H1 (cell line): ENCODE data around the gene TAS2R31. TPM values are rescaled to one million over a fixed set of nuclear protein-coding genes. Genes with fewer than 3 reads are reported as not detected.

ENCODE experiments used
- CTCF ChIA-PET: fragments of 300-600 bp; sonication (Branson Sonifier 250); formaldehyde crosslinking; loops from one replicate; lab custom pipeline; 2021; ENCODE audit not compliant: partially characterized antibody; lab: Charles Lee
- POLR2A ChIA-PET: fragments of 300-600 bp; sonication (Branson Sonifier 250); formaldehyde crosslinking; loops from one replicate; lab custom pipeline; 2021; ENCODE audit warnings: inconsistent platforms; ENCODE audit not compliant: partially characterized antibody; lab: Charles Lee
- DNase-seq, 2 experiments: peaks; one replicate each; pipeline versions ENCODE4 v3.0.0 to v3.0.0-alpha.2; 2010 to 2022; ENCODE audit warnings: low spot score in 2 of 2, low read depth in 1 of 2, mixed read lengths in 1 of 2
- FAIRE-seq: peaks from 2 replicates; lab custom pipeline; 2011; peaks lifted over from hg19 to GRCh38; lab: Jason Lieb, UNC
- H2AFZ ChIP-seq: 2 replicates; pipeline ENCODE4 v1.8.1; 2012; ENCODE audit warnings: low read length, inconsistent platforms
- H2AK5ac ChIP-seq: 2 replicates; pipeline ENCODE4 v1.6.1; 2013; ENCODE audit warnings: low read depth, low read length
- H2BK120ac ChIP-seq: replicated peaks from 2 replicates; pipeline ENCODE3; 2013; ENCODE audit warnings: low read depth, low read length, inconsistent platforms
- H2BK12ac ChIP-seq: 2 replicates; pipeline ENCODE4 v1.6.1; 2013; ENCODE audit warnings: low read depth, low read length
- H2BK15ac ChIP-seq: 2 replicates; pipeline ENCODE4 v1.6.1; 2013; ENCODE audit warnings: low read length
- H2BK20ac ChIP-seq: 2 replicates; pipeline ENCODE4 v1.6.1; 2013; ENCODE audit warnings: low read length
- H2BK5ac ChIP-seq: 2 replicates; pipeline ENCODE4 v1.6.1; 2013; ENCODE audit warnings: low read depth, low read length
- H3K14ac ChIP-seq: 2 replicates; pipeline ENCODE4 v1.6.1; 2013; ENCODE audit warnings: inconsistent platforms; ENCODE audit not compliant: insufficient read length
- H3K18ac ChIP-seq: 2 replicates; pipeline ENCODE4 v1.6.1; 2013; ENCODE audit warnings: low read length; ENCODE audit errors: extremely low read depth
- H3K23ac ChIP-seq: 2 replicates; pipeline ENCODE4 v1.6.1; 2013; ENCODE audit warnings: inconsistent platforms; ENCODE audit not compliant: insufficient read length
- H3K23me2 ChIP-seq: 2 replicates; pipeline ENCODE4 v1.6.1; 2013; ENCODE audit warnings: low read depth, low read length
- H3K27ac ChIP-seq: 2 replicates; pipeline ENCODE4 v1.6.1; 2011; ENCODE audit warnings: low read depth, low read length, inconsistent platforms
- H3K27me3 ChIP-seq, 4 experiments: replicated peaks in 1 of 4; 1 replicate in 1 of 4; 2 replicates in 3 of 4; pipeline versions ENCODE4 v1.6.1 to v1.8.1; 2011 to 2013; ENCODE audit warnings: low read length in 3 of 4, mild to moderate bottlenecking in 3 of 4, inconsistent platforms in 2 of 4, mixed read lengths in 2 of 4, moderate library complexity in 1 of 4; ENCODE audit not compliant: control insufficient read depth in 3 of 4, insufficient read depth in 3 of 4; ENCODE audit errors: extremely low read depth in 1 of 4
- H3K36me3 ChIP-seq, 4 experiments: 2 replicates each; pipeline versions ENCODE4 v1.6.1 to v1.8.1; 2011 to 2013; ENCODE audit warnings: mild to moderate bottlenecking in 4 of 4, low read length in 3 of 4, moderate library complexity in 2 of 4, control low read depth in 1 of 4, inconsistent platforms in 1 of 4; ENCODE audit not compliant: insufficient read depth in 4 of 4, control insufficient read depth in 2 of 4
- H3K4ac ChIP-seq: replicated peaks from 2 replicates; pipeline ENCODE3; 2013; ENCODE audit warnings: low read length, low read depth, mixed read lengths, inconsistent platforms; ENCODE audit not compliant: insufficient read length
- H3K4me1 ChIP-seq, 4 experiments: replicated peaks in 1 of 4; 1 replicate in 1 of 4; 2 replicates in 3 of 4; pipeline versions ENCODE4 v1.6.1 to v1.8.1; 2011 to 2013; ENCODE audit warnings: low read length in 3 of 4, inconsistent platforms in 2 of 4, mixed read lengths in 1 of 4; ENCODE audit not compliant: insufficient read depth in 4 of 4, control insufficient read depth in 3 of 4
- H3K4me2 ChIP-seq, 2 experiments: 2 replicates each; pipeline versions ENCODE4 v1.6.1 to v1.8.1; 2011 to 2013; ENCODE audit warnings: low read depth in 2 of 2, low read length in 2 of 2, control low read depth in 1 of 2, inconsistent platforms in 1 of 2, mild to moderate bottlenecking in 1 of 2; ENCODE audit not compliant: insufficient read depth in 1 of 2
- H3K4me3 ChIP-seq, 4 experiments: fragments of 200-600, 300-600 bp in 1 of 4; sonication (generic), shearing (Covaris generic), sonication (Bioruptor Twin) in 1 of 4; 2 replicates each; pipeline versions ENCODE4 v1.5.1 to v1.8.1; 2011 to 2016; ENCODE audit warnings: low read length in 4 of 4, low read depth in 3 of 4, control low read depth in 2 of 4, inconsistent platforms in 2 of 4, mild to moderate bottlenecking in 2 of 4, mixed read lengths in 1 of 4, moderate library complexity in 1 of 4; ENCODE audit not compliant: insufficient read depth in 2 of 4; ENCODE audit errors: extremely low read depth in 1 of 4
- H3K56ac ChIP-seq: replicated peaks from 2 replicates; pipeline ENCODE3; 2013; ENCODE audit warnings: low read depth, mild to moderate bottlenecking, mixed read lengths, low read length, inconsistent platforms; ENCODE audit not compliant: insufficient read length
- H3K79me1 ChIP-seq: 2 replicates; pipeline ENCODE4 v1.6.1; 2013; ENCODE audit warnings: low read depth, low read length, control low read depth
- H3K79me2 ChIP-seq, 2 experiments: 2 replicates each; pipeline versions ENCODE4 v1.6.1 to v1.8.1; 2012 to 2013; ENCODE audit warnings: low read length in 2 of 2, mild to moderate bottlenecking in 2 of 2, inconsistent platforms in 1 of 2; ENCODE audit not compliant: insufficient read depth in 2 of 2, control insufficient read depth in 1 of 2
- H3K9ac ChIP-seq, 4 experiments: replicated peaks in 1 of 4; 1 replicate in 1 of 4; 2 replicates in 3 of 4; pipeline versions ENCODE4 v1.6.1 to v1.8.1; 2011 to 2013; ENCODE audit warnings: low read depth in 3 of 4, low read length in 3 of 4, control low read depth in 2 of 4, mild to moderate bottlenecking in 2 of 4, moderate library complexity in 2 of 4, inconsistent platforms in 1 of 4; ENCODE audit errors: extremely low read depth in 1 of 4
- H3K9me3 ChIP-seq, 2 experiments: 2 replicates each; pipeline versions ENCODE4 v1.6.1 to v1.8.1; 2012 to 2013; ENCODE audit warnings: mild to moderate bottlenecking in 2 of 2, moderate library complexity in 2 of 2, control low read depth in 1 of 2, inconsistent platforms in 1 of 2, low read depth in 1 of 2, low read length in 1 of 2, mixed read lengths in 1 of 2; ENCODE audit not compliant: insufficient read depth in 2 of 2
- H4K20me1 ChIP-seq, 2 experiments: replicated peaks in 1 of 2; 2 replicates each; pipeline versions ENCODE3 to v1.8.1; 2011 to 2013; ENCODE audit warnings: inconsistent platforms in 2 of 2, low read length in 2 of 2, mild to moderate bottlenecking in 1 of 2; ENCODE audit not compliant: insufficient read depth in 2 of 2, control insufficient read depth in 1 of 2
- H4K5ac ChIP-seq: 2 replicates; pipeline ENCODE4 v1.6.1; 2013; ENCODE audit warnings: low read length, low read depth, mixed read lengths, inconsistent platforms; ENCODE audit not compliant: insufficient read length
- H4K8ac ChIP-seq: 2 replicates; pipeline ENCODE4 v1.8.0; 2013; ENCODE audit warnings: mild to moderate bottlenecking, moderate library complexity, low read length, inconsistent platforms; ENCODE audit not compliant: insufficient read depth; ENCODE audit errors: extremely low read depth
- H4K91ac ChIP-seq: replicated peaks from 2 replicates; pipeline ENCODE3; 2013; ENCODE audit warnings: low read length, mixed read lengths, inconsistent platforms; ENCODE audit not compliant: insufficient read length
- BACH1 ChIP-seq: IDR thresholded peaks from 2 replicates; pipeline ENCODE4 v1.6.1; 2012; ENCODE audit warnings: low read length, improper control_type of control experiment
- CBX8 ChIP-seq: fragments of 300-800, 300-1000 bp; sonication (generic); IDR thresholded peaks from 2 replicates; pipeline ENCODE4 v1.7.1; 2016; ENCODE audit warnings: low read depth, low read length, borderline replicate concordance
- CHD2 ChIP-seq: IDR thresholded peaks from 2 replicates; pipeline ENCODE4 v1.6.1; 2012; ENCODE audit warnings: low read length, improper control_type of control experiment
- HDAC6 ChIP-seq: IDR thresholded peaks from one replicate; pipeline ENCODE4 v1.7.1; 2012; ENCODE audit warnings: low read depth, mild to moderate bottlenecking, inconsistent platforms, low read length, moderate library complexity
- MAFK ChIP-seq: IDR thresholded peaks from 2 replicates; pipeline ENCODE4 v1.6.1; 2012; ENCODE audit warnings: low read depth, mild to moderate bottlenecking, improper control_type of control experiment, low read length
- POLR2AphosphoS5 ChIP-seq: IDR thresholded peaks from 2 replicates; pipeline ENCODE4 v1.6.1; 2011; ENCODE audit warnings: low read depth, low read length
- RFX5 ChIP-seq: IDR thresholded peaks from 2 replicates; pipeline ENCODE4 v1.6.1; 2011; ENCODE audit warnings: low read depth, low read length, improper control_type of control experiment, borderline replicate concordance
- SIX5 ChIP-seq: IDR thresholded peaks from 2 replicates; pipeline ENCODE4 v1.6.1; 2011; ENCODE audit warnings: mild to moderate bottlenecking, low read depth, low read length
- SP4 ChIP-seq: IDR thresholded peaks from 2 replicates; pipeline ENCODE4 v1.6.1; 2012; ENCODE audit warnings: low read length, inconsistent platforms
- polyA plus RNA-seq, 7 experiments: library from polyadenylated mRNA; depleted of rRNA in 3 of 7; stranded (reverse) in 5 of 7; unstranded in 2 of 7; fragments of >200 nt in 5 of 7; fragments of 200-250 nt in 2 of 7; gene quantifications; 1 replicate in 5 of 7; 2 replicates in 1 of 7; 4 replicates in 1 of 7; pipeline versions ENCODE4 v1.2.1 to v1.2.3, GENCODE V29; 2011 to 2013; ENCODE audit warnings: missing spikeins in 2 of 7, mixed read lengths in 2 of 7
- total RNA-seq: library from RNA; stranded (reverse); fragmentation: NEBNext Ultra II Directional; extraction: Animal tissue kit (Norgen Biotek cat#: 25700); gene quantifications from 2 replicates; pipeline ENCODE4 v1.2.1, GENCODE V29; 2021
- TF ChIP-seq, protein P1 (sequence below): IDR thresholded peaks from 2 replicates; pipeline ENCODE4 v1.6.1; 2011; ENCODE audit warnings: low read length, improper control_type of control experiment
- TF ChIP-seq, protein P2 (sequence below), 3 experiments: IDR thresholded peaks; 1 replicate in 2 of 3; 2 replicates in 1 of 3; pipeline versions ENCODE4 v1.5.1 to v1.6.1; 2011; ENCODE audit warnings: low read length in 3 of 3, mild to moderate bottlenecking in 3 of 3, inconsistent platforms in 2 of 3, low read depth in 1 of 3, moderate library complexity in 1 of 3; ENCODE audit not compliant: insufficient read depth in 1 of 3; ENCODE audit errors: control extremely low read depth in 1 of 3

The TAS2R31 gene
- total and polyA plus RNA-seq, 2 of the 8 experiments (the other 6 are each of a cell fraction or from before 2014, with no cell fraction given), result 0.24 to 1.4 TPM

DNA sequence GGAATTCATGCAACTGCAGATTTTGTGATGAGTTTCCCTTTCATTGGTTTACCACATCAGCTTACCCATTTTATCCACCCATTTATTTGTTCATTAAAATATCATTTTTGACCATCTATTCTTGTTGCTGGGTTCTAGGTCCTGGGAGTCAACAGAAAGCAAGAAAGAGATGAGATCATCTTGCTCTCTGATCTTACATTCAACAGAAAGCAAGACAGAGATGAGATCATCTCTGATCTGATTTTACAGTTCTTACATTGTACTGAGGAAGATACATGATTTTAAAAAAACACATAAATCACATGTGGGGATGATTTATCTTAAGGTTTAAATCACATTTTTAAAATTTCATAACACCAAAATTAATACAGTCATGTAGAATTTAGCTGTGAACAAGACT lies 28.6 kb upstream of the TAS2R31 start:
- no peak overlapping the region for H4K5ac ChIP-seq
- TF ChIP-seq BACH1 (no peak), SP4 (no peak), POLR2AphosphoS5 (no peak), HDAC6 (no peak), MAFK (no peak), CBX8 (no peak), SIX5 (no peak), RFX5 (no peak), CHD2 (no peak)
- TF ChIP-seq, protein P1, sequence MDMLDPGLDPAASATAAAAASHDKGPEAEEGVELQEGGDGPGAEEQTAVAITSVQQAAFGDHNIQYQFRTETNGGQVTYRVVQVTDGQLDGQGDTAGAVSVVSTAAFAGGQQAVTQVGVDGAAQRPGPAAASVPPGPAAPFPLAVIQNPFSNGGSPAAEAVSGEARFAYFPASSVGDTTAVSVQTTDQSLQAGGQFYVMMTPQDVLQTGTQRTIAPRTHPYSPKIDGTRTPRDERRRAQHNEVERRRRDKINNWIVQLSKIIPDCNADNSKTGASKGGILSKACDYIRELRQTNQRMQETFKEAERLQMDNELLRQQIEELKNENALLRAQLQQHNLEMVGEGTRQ, result no peak
- TF ChIP-seq, protein P2, sequence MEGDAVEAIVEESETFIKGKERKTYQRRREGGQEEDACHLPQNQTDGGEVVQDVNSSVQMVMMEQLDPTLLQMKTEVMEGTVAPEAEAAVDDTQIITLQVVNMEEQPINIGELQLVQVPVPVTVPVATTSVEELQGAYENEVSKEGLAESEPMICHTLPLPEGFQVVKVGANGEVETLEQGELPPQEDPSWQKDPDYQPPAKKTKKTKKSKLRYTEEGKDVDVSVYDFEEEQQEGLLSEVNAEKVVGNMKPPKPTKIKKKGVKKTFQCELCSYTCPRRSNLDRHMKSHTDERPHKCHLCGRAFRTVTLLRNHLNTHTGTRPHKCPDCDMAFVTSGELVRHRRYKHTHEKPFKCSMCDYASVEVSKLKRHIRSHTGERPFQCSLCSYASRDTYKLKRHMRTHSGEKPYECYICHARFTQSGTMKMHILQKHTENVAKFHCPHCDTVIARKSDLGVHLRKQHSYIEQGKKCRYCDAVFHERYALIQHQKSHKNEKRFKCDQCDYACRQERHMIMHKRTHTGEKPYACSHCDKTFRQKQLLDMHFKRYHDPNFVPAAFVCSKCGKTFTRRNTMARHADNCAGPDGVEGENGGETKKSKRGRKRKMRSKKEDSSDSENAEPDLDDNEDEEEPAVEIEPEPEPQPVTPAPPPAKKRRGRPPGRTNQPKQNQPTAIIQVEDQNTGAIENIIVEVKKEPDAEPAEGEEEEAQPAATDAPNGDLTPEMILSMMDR (IDR thresholded peaks at IDR 0.05; ENCODE audit: control extremely low read depth in 1 of 3, insufficient read depth in 1 of 3, low read depth in 1 of 3, low read length in 3 of 3), result no peak
- TF ChIP-seq, all 59 proteins: peak for 0
- H3K23me2 ChIP-seq, result no peaks in the 10 kb centered on the region
- H2BK5ac ChIP-seq, result no peak overlapping the region
- no peak overlapping the region for H3K23ac ChIP-seq
- no peak overlapping the region for H3K4me3 ChIP-seq
- H3K79me2 ChIP-seq, result no peaks in the 10 kb centered on the region
- H4K20me1 ChIP-seq, result no peaks in the 10 kb centered on the region
- H2BK12ac ChIP-seq, result no peak overlapping the region
- H2BK15ac ChIP-seq, result no peak overlapping the region
- H2BK20ac ChIP-seq, result no peak overlapping the region
- no peak overlapping the region for H2BK120ac ChIP-seq
- no peak overlapping the region for H4K91ac ChIP-seq
- ChIA-PET CTCF (no interaction called here), POLR2A (no interaction called here)
- no peak overlapping the region for H2AFZ ChIP-seq
- H3K36me3 ChIP-seq, result no peaks in the 10 kb centered on the region
- H3K14ac ChIP-seq, result no peak overlapping the region
- no peak overlapping the region for H3K4ac ChIP-seq
- no peak overlapping the region for H2AK5ac ChIP-seq
- H4K8ac ChIP-seq, result no peak overlapping the region
- no peak overlapping the region for H3K56ac ChIP-seq
- H3K27ac ChIP-seq, result no peak overlapping the region
- DNase-seq, result no peak
- H3K18ac ChIP-seq, result no peak overlapping the region
- H3K4me1 ChIP-seq, result no peaks in the 10 kb centered on the region
- H3K4me2 ChIP-seq, result no peak overlapping the region
- H3K27me3 ChIP-seq, result no peaks in the 10 kb centered on the region
- H3K9me3 ChIP-seq, result peaks cover 0 to under 1% of the 10 kb centered on the region in 2 experiments; a peak in 1 of 4 replicates
- H3K79me1 ChIP-seq, result no peaks in the 10 kb centered on the region; the same call in 1 of the 2 replicates
- peak; percentile 66 for FAIRE-seq
- H3K9ac ChIP-seq, result no peak overlapping the region
